ENCODE results near the gene TLR10. TPM values are rescaled to one million over a fixed set of nuclear protein-coding genes. Genes with fewer than 3 reads are reported as not detected.

The TLR10 gene
- total and polyA plus RNA-seq, 2 experiments from 2014 or later, result 0.14 TPM; not detected in 1

DNA sequence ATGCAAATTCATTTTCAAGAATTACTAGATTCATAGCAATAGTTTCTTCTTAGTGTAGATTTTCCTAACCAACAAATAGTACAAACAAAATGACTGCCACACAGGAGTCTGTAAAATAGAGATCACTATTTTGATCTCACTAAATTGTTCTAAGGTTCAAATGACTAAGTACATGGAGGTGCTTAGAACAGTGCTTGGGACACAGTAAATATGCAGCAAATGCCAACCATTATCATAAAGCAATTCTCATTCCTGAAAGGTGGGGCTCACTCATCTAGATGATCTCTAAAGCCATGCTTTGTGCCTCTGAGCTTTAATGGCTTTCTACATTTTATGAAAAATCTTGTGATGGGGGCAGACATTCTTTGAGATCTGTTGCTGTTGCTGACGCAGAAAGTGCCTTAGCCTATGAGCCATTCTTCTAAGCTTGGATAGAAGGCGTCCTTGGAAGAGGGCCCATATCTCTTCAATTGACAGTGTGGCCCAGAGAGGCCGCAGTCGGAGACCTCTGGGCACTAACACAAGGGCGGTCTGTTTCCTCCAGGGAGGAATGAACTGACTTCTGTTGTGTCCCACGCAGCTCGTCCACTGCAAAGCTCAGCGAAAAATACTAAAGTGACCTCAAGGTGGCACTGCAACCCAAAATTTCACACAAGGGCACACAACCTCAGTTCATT is 23.5 kb downstream of the TLR10 start:
- no peaks in the 10 kb centered on the region for H3K36me3 Mint-ChIP-seq (ENCODE audit: low read depth)
- DNase-seq (ENCODE audit: low spot score) (peak; percentile 74), ATAC-seq (peak; percentile 89)
- Histone ChIP-seq H3K9me2 (ENCODE audit: insufficient read depth) (no peaks in the 10 kb centered on the region), H3K4me3 (no peak overlapping the region), H3K27me3 (ENCODE audit: insufficient read depth) (no peaks in the 10 kb centered on the region), H3K4me2 (no peak overlapping the region), H4K20me1 (replicated peaks; ENCODE audit: insufficient read depth) (no peaks in the 10 kb centered on the region), H2AFZ (peak overlapping the region; percentile 88; the same call in 1 of the 2 replicates), H3K27ac (ENCODE audit: low read depth) (no peak overlapping the region), H3K36me3 (ENCODE audit: insufficient read depth) (no peaks in the 10 kb centered on the region), H3F3A (replicated peaks; ENCODE audit: low read depth) (no peaks in the 10 kb centered on the region), H3K79me2 (replicated peaks; ENCODE audit: insufficient read depth) (no peaks in the 10 kb centered on the region), H3K4me1 (ENCODE audit: insufficient read depth) (no peaks in the 10 kb centered on the region)
- H3K4me1 Mint-ChIP-seq, result peaks cover 5% of the 10 kb centered on the region; the same call in 1 of the 3 replicates
- H3K4me3 Mint-ChIP-seq, result no peak overlapping the region
- peaks cover 3% of the 10 kb centered on the region for H3K27me3 Mint-ChIP-seq (ENCODE audit: insufficient read depth, low read depth, poor library complexity)
- TF ChIP-seq ETS1 (IDR thresholded peaks at IDR 0.05), result no peak
- no peak for TF ChIP-seq ZNF331 (CRISPR knock-in tag; IDR thresholded peaks at IDR 0.05; ENCODE audit: low read depth)
- no peak for TF ChIP-seq REST (IDR thresholded peaks at IDR 0.05; ENCODE audit: unreplicated experiment)
- TF ChIP-seq, protein P1, sequence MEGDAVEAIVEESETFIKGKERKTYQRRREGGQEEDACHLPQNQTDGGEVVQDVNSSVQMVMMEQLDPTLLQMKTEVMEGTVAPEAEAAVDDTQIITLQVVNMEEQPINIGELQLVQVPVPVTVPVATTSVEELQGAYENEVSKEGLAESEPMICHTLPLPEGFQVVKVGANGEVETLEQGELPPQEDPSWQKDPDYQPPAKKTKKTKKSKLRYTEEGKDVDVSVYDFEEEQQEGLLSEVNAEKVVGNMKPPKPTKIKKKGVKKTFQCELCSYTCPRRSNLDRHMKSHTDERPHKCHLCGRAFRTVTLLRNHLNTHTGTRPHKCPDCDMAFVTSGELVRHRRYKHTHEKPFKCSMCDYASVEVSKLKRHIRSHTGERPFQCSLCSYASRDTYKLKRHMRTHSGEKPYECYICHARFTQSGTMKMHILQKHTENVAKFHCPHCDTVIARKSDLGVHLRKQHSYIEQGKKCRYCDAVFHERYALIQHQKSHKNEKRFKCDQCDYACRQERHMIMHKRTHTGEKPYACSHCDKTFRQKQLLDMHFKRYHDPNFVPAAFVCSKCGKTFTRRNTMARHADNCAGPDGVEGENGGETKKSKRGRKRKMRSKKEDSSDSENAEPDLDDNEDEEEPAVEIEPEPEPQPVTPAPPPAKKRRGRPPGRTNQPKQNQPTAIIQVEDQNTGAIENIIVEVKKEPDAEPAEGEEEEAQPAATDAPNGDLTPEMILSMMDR (conservative IDR thresholded peaks at IDR 0.05; ENCODE audit: low read depth in 2 of 2), result peak; percentile 82 to 89
- H3K27ac Mint-ChIP-seq, result no peak overlapping the region
- H3K9me3 Mint-ChIP-seq, result no peaks in the 10 kb centered on the region

GRCh38 chr4:38757945-38758600 is 24.7 kb downstream of the TLR10 start:
- TF ChIP-seq ZNF331 (CRISPR knock-in tag; IDR thresholded peaks at IDR 0.05; ENCODE audit: low read depth), result no peak
- TF ChIP-seq, protein P1 (conservative IDR thresholded peaks at IDR 0.05; ENCODE audit: low read depth in 2 of 2), result peak; percentile 61 to 70
- H3K27ac ChIP-seq (ENCODE audit: low read depth), result no peak overlapping the region
- H4K20me1 ChIP-seq (replicated peaks; ENCODE audit: insufficient read depth), result no peaks in the 10 kb centered on the region
- no peak overlapping the region for H3K4me3 Mint-ChIP-seq
- H3K27me3 Mint-ChIP-seq (ENCODE audit: insufficient read depth, low read depth, poor library complexity), result peaks cover 3% of the 10 kb centered on the region
- DNase-seq (ENCODE audit: low spot score) (peak; percentile 65), ATAC-seq (peak; percentile 40)
- peaks cover 3% of the 10 kb centered on the region; the same call in 1 of the 2 replicates for H3F3A ChIP-seq (replicated peaks; ENCODE audit: low read depth)
- H3K9me2 ChIP-seq (ENCODE audit: insufficient read depth), result no peaks in the 10 kb centered on the region
- H3K4me2 ChIP-seq, result no peak overlapping the region
- H3K4me1 ChIP-seq (ENCODE audit: insufficient read depth), result no peaks in the 10 kb centered on the region
- no peaks in the 10 kb centered on the region for H3K9me3 Mint-ChIP-seq
- no peaks in the 10 kb centered on the region for H3K36me3 ChIP-seq (ENCODE audit: insufficient read depth)
- no peak overlapping the region for H3K27ac Mint-ChIP-seq
- no peak overlapping the region for H3K4me3 ChIP-seq
- H2AFZ ChIP-seq, result no peak overlapping the region
- H3K79me2 ChIP-seq (replicated peaks; ENCODE audit: insufficient read depth), result no peaks in the 10 kb centered on the region
- H3K36me3 Mint-ChIP-seq (ENCODE audit: low read depth), result no peaks in the 10 kb centered on the region
- H3K4me1 Mint-ChIP-seq, result peaks cover 5% of the 10 kb centered on the region; the same call in 1 of the 3 replicates
- H3K27me3 ChIP-seq (ENCODE audit: insufficient read depth), result no peaks in the 10 kb centered on the region
